Measurements from ENCODE around the gene PABPN1. TPM values are rescaled to one million over a fixed set of nuclear protein-coding genes. Genes with fewer than 3 reads are reported as not detected.
A peak's percentile ranks its signal among the peaks of the same experiment; 100 is the strongest.

PABPN1 gene
- total and polyA plus RNA-seq, 7 donors: 65.2 to 104 (median 82.5) TPM

DNA sequence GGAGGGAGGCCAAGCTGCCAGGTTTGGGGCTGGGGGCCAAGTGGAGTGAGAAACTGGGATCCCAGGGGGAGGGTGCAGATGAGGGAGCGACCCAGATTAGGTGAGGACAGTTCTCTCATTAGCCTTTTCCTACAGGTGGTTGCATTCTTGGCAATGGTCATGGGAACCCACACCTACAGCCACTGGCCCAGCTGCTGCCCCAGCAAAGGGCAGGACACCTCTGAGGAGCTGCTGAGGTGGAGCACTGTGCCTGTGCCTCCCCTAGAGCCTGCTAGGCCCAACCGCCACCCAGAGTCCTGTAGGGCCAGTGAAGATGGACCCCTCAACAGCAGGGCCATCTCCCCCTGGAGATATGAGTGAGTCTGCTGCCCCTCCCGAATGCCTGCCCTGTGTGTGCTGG is 51.8 kb downstream of the PABPN1 start:
- H3K4me1 ChIP-seq: no peaks in the 10 kb centered on the region
- H3K36me3 ChIP-seq (ENCODE audit: insufficient read depth in 1 of 2, low read depth in 1 of 2): no peaks in the 10 kb centered on the region
- H3K27ac ChIP-seq: no peak overlapping the region
- ATAC-seq: peak in 1 of 4 donors; percentile 21
- 84 to 89% (median 87%) methylated on average over 3 of the region's 3 CpGs for WGBS, 3 donors
- peaks cover 0 to 3% (median 0%) of the 10 kb centered on the region in 3 donors for H3K27me3 ChIP-seq (ENCODE audit: insufficient read depth in 3 of 3, low read length in 2 of 3)
- H3K9me3 ChIP-seq: no peaks in the 10 kb centered on the region
- intact Hi-C loops (cut with DNase I): no loop called here
- no peak for DNase-seq
- no peak overlapping the region for H3K4me3 ChIP-seq
- TF ChIP-seq, protein P1, sequence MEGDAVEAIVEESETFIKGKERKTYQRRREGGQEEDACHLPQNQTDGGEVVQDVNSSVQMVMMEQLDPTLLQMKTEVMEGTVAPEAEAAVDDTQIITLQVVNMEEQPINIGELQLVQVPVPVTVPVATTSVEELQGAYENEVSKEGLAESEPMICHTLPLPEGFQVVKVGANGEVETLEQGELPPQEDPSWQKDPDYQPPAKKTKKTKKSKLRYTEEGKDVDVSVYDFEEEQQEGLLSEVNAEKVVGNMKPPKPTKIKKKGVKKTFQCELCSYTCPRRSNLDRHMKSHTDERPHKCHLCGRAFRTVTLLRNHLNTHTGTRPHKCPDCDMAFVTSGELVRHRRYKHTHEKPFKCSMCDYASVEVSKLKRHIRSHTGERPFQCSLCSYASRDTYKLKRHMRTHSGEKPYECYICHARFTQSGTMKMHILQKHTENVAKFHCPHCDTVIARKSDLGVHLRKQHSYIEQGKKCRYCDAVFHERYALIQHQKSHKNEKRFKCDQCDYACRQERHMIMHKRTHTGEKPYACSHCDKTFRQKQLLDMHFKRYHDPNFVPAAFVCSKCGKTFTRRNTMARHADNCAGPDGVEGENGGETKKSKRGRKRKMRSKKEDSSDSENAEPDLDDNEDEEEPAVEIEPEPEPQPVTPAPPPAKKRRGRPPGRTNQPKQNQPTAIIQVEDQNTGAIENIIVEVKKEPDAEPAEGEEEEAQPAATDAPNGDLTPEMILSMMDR (IDR thresholded peaks at IDR 0.05): no peak

Other genes with a start within 250 kb of the PABPN1 start
- gene ACIN1, start 226.3 kb upstream of the PABPN1 start, total RNA-seq: 10 to 100 TPM; 75.3 to 83.2 (median 82.2) TPM
- gene ACIN1, start 226.3 kb upstream of the PABPN1 start, polyA plus RNA-seq: 10 to 100 TPM; 45.2 to 57.6 (median 53.5) TPM
- 10 to 100 TPM; 24.2 to 31.3 (median 27.0) TPM for gene C14orf119, start 226.0 kb upstream of the PABPN1 start, total RNA-seq
- 10 to 100 TPM; 23.2 to 65.3 (median 47.1) TPM for gene C14orf119, start 226.0 kb upstream of the PABPN1 start, polyA plus RNA-seq
- gene CIROP, start 216.5 kb upstream of the PABPN1 start, total RNA-seq: not detected
- under 1 TPM in 1 of 3 donors, not detected in 2; 0.03 TPM for gene CIROP, start 216.5 kb upstream of the PABPN1 start, polyA plus RNA-seq
- gene CEBPE, start 202.2 kb upstream of the PABPN1 start, total RNA-seq: under 1 TPM in 2 of 4 donors, not detected in 2; 0.17 to 0.22 TPM
- under 1 TPM in 2 of 3 donors, not detected in 1; 0.03 to 0.19 TPM for gene CEBPE, start 202.2 kb upstream of the PABPN1 start, polyA plus RNA-seq
- gene SLC7A8, start 137.8 kb upstream of the PABPN1 start, total RNA-seq: 10 to 100 TPM in 3 of 4 donors, 1 to 10 TPM in 1; 7.5 to 43.0 (median 24.1) TPM
- 10 to 100 TPM; 10.4 to 72.6 (median 44.2) TPM for gene SLC7A8, start 137.8 kb upstream of the PABPN1 start, polyA plus RNA-seq
- not detected for gene RNF212B, start 83.5 kb upstream of the PABPN1 start, total RNA-seq
- gene RNF212B, start 83.5 kb upstream of the PABPN1 start, polyA plus RNA-seq: not detected
- gene HOMEZ, start 35.3 kb upstream of the PABPN1 start, total RNA-seq: 10 to 100 TPM in 2 of 4 donors, 1 to 10 TPM in 2; 6.3 to 13.4 (median 9.6) TPM
- 1 to 10 TPM; 3.5 to 4.8 (median 4.5) TPM for gene HOMEZ, start 35.3 kb upstream of the PABPN1 start, polyA plus RNA-seq
- 10 to 100 TPM in 2 of 4 donors, 1 to 10 TPM in 2; 6.4 to 15.2 (median 9.5) TPM for gene PPP1R3E, start 18.6 kb upstream of the PABPN1 start, total RNA-seq
- gene PPP1R3E, start 18.6 kb upstream of the PABPN1 start, polyA plus RNA-seq: 10 to 100 TPM in 1 of 3 donors, 1 to 10 TPM in 2; 5.6 to 23.1 (median 9.9) TPM
- gene BCL2L2, start 14.6 kb upstream of the PABPN1 start, total RNA-seq: 10 to 100 TPM; 17.8 to 30.2 (median 26.7) TPM
- 10 to 100 TPM; 12.1 to 23.8 (median 20.6) TPM for gene BCL2L2, start 14.6 kb upstream of the PABPN1 start, polyA plus RNA-seq
- 1 to 10 TPM in 3 of 4 donors, under 1 TPM in 1; 0.95 to 6.3 (median 1.8) TPM for gene SLC22A17, start 31.4 kb downstream of the PABPN1 start, total RNA-seq
- gene SLC22A17, start 31.4 kb downstream of the PABPN1 start, polyA plus RNA-seq: 1 to 10 TPM; 1.1 to 1.4 (median 1.2) TPM
- gene EFS, start 43.7 kb downstream of the PABPN1 start, total RNA-seq: 1 to 10 TPM in 3 of 4 donors, under 1 TPM in 1; 0.93 to 2.5 (median 1.4) TPM
- gene EFS, start 43.7 kb downstream of the PABPN1 start, polyA plus RNA-seq: 1 to 10 TPM in 2 of 3 donors, under 1 TPM in 1; 0.98 to 1.1 (median 1.1) TPM
- gene IL25, start 51.4 kb downstream of the PABPN1 start, total RNA-seq: not detected
- gene IL25, start 51.4 kb downstream of the PABPN1 start, polyA plus RNA-seq: under 1 TPM in 1 of 3 donors, not detected in 2; 0.01 TPM
- not detected for gene CMTM5, start 55.6 kb downstream of the PABPN1 start, total RNA-seq
- gene CMTM5, start 55.6 kb downstream of the PABPN1 start, polyA plus RNA-seq: under 1 TPM; 0.20 to 0.63 (median 0.32) TPM
- gene MYH6, start 86.8 kb downstream of the PABPN1 start, total RNA-seq: 100 to 1,000 TPM in 3 of 4 donors, 10 to 100 TPM in 1; 44.1 to 532 (median 191) TPM
- 100 to 1,000 TPM in 1 of 3 donors, 10 to 100 TPM in 2; 50.3 to 143 (median 60.7) TPM for gene MYH6, start 86.8 kb downstream of the PABPN1 start, polyA plus RNA-seq
- over 10,000 TPM in 1 of 4 donors, 1,000 to 10,000 TPM in 3; 4,588 to 15,830 (median 8,724) TPM for gene MYH7, start 114.2 kb downstream of the PABPN1 start, total RNA-seq
- gene MYH7, start 114.2 kb downstream of the PABPN1 start, polyA plus RNA-seq: 1,000 to 10,000 TPM; 1,035 to 2,043 (median 1,534) TPM
- 10 to 100 TPM; 20.3 to 49.9 (median 30.1) TPM for gene NGDN, start 148.2 kb downstream of the PABPN1 start, total RNA-seq
- 10 to 100 TPM; 60.7 to 91.1 (median 90.1) TPM for gene NGDN, start 148.2 kb downstream of the PABPN1 start, polyA plus RNA-seq
- 1 to 10 TPM in 1 of 4 donors, under 1 TPM in 3; 0.39 to 2.9 (median 0.63) TPM for gene ZFHX2, start 230.3 kb downstream of the PABPN1 start, total RNA-seq
- gene ZFHX2, start 230.3 kb downstream of the PABPN1 start, polyA plus RNA-seq: under 1 TPM; 0.11 to 0.71 (median 0.69) TPM
- 10 to 100 TPM; 18.5 to 29.9 (median 23.2) TPM for gene THTPA, start 234.8 kb downstream of the PABPN1 start, total RNA-seq
- gene THTPA, start 234.8 kb downstream of the PABPN1 start, polyA plus RNA-seq: 10 to 100 TPM; 23.0 to 53.5 (median 26.2) TPM
- gene AP1G2, start 246.3 kb downstream of the PABPN1 start, total RNA-seq: 10 to 100 TPM in 1 of 4 donors, 1 to 10 TPM in 3; 4.4 to 11.0 (median 6.1) TPM
- gene AP1G2, start 246.3 kb downstream of the PABPN1 start, polyA plus RNA-seq: 1 to 10 TPM; 3.3 to 5.3 (median 4.3) TPM